AML-193 (cell line): Measurements from ENCODE around the gene CSDE1.
"Not testable (repeated sequence)": the region's sequence is repeated elsewhere in the genome, so short reads cannot be mapped to it uniquely, and the experiment has no call there.

ENCODE experiments used
- DNase-seq, 2 experiments: peaks; one replicate each; lab custom pipeline; 2025; lab: John Stamatoyannopoulos, UW

The CSDE1 gene

DNA sequence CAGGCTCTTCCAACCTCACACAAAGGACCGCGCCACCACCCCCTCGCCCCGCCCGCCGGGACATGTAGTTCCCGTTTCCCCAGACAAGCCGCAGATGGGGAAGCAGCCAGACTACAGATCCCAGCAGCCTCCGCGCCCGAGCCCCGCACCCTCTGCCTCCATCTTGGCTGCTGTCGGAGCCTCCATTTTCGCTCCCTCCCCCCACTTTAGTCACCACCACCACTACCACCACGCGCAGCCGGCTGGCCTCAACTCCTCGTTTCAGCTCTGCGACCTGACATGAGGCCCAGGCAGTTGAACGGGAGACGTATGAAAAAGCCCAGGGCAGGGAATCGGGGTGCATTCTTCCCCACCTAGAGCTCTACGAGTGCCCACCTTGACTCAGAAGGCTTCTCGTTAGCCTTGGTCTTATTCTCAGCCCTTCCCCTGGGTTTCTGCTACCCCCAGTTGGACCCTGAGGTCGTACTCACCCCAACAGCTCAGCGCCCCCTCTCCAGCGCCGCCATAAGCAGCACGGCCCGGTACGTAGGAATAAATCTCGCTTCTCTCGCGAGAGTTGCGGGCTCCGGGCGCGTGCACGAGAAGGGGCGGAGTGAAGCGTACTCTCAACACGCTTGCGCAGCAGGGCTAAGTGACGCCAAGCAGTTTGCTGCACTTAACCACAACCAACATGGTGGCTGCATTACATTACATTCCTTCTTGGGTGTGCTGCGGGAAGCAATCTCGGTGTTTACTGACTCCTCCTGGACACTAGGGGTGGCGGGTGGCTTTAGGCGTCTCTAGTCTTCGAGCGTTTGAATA is at the start of gene CSDE1:
Gene CSDE1 (minus strand): TSS at position 530 of the 801 bp plus-strand sequence. CDS start 18,094 bp downstream, outside the sequence.
- peak; percentile 88 to 96 for DNase-seq

DNA sequence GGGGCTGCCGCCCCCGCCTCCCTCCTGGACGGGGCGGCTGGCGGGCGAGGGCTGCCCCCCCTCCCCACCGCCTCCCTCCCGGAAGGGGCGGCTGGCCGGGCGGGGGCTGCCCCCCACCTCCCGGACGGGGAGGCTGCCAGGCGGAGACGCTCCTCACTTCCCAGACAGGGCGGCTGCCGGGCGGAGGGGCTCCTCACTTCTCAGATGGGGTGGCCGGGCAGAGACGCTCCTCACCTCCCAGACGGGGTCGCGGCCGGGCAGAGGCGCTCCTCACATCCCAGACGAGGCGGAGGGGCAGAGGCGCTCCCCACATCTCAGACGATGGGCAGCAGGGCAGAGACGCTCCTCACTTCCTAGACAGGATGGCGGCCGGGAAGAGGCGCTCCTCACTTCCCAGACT is 46.7 kb upstream of the CSDE1 start:
- not testable (repeated sequence) for DNase-seq

DNA sequence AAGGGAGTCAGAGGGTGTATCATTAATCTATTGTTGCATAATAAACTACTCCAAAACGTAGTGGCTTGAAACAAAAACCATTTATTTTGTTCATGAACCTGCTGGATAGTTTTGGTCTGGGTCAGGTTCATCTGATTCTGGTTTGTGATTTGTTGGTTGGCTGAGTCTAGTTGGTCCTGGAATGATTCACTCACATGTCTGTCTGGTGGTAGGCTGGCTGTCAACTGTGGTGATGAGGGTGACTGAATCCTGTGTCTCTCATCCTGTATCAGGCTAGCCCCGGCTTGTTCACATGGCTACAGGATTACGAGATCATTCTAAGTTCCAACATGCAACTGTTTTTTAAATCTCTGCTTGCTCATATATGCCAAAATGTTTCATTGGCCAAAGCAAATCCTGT is 45.2 kb upstream of the CSDE1 start:
- DNase-seq: no peak

DNA sequence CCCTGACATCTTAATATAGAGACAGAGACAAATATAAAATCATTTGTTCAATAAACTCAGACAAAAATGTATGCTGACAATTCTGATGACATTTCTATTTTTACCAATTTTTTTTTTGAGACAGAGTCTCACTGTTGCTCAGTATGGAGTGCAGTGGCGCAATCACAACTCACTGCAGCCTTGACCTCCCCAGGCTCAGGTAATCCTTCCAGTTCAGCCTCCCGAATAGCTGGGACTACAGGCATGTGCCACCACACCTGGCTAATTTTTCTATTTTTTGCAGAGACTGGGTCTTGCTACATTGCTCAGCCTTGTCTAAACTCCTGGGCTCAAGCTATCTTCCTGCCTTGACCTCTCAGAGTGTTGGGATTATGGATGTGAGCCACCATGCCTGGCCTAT is 36.3 kb upstream of the CSDE1 start:
- no peak for DNase-seq

DNA sequence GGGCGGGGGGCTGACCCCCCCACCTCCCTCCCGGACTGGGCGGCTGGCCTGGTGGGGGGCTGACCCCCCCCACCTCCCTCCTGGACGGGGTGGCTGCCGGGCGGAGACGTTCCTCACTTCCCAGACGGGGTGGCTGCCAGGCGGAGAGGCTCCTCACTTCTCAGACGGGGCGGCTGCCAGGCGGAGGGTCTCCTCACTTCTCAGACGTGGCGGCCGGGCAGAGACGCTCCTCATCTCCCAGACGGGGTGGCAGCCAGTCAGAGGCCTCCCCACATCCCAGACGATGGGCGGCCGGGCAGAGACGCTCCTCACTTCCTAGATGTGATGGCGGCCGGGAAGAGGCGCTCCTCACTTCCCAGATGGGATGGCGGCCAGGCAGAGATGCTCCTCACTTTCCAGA is 32.8 kb upstream of the CSDE1 start:
- not testable (repeated sequence) for DNase-seq

DNA sequence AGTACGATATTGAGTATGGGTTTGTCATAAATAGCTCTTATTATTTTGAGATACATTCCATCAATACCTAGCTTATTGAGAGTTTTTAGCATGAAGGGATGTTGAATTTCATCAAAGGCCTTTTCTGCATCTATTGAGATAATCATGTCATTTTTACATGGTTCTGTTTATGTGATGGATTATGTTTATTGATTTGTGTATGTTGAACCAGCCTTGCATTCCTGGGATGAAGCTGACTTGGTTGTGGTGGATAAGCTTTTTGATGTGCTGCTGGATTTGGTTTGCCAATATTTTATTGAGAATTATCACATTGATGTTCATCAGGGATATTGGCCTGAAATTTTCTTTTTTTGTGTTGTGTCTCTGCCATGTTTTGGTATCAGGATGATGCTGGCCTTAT is 28.7 kb upstream of the CSDE1 start:
- not testable (repeated sequence) for DNase-seq

DNA sequence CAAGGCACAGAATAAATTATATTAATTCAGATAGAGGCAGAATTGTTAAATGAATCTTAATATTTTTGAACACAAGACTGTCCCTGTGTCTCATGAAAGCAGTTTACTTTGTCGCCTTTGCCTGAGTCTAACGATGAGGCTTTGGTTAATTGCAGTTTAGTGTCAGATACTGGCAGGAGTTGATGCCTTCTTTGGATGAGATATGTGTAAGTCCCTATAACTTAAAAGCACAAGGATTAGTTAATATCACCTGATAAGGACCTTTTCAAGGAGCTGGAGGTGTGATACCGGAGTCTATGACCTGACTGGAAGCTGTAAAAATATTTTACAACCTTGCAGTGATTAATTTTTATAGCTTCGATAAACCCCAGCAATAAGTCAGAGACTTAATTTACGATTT is 24.7 kb upstream of the CSDE1 start:
- DNase-seq: no peak

DNA sequence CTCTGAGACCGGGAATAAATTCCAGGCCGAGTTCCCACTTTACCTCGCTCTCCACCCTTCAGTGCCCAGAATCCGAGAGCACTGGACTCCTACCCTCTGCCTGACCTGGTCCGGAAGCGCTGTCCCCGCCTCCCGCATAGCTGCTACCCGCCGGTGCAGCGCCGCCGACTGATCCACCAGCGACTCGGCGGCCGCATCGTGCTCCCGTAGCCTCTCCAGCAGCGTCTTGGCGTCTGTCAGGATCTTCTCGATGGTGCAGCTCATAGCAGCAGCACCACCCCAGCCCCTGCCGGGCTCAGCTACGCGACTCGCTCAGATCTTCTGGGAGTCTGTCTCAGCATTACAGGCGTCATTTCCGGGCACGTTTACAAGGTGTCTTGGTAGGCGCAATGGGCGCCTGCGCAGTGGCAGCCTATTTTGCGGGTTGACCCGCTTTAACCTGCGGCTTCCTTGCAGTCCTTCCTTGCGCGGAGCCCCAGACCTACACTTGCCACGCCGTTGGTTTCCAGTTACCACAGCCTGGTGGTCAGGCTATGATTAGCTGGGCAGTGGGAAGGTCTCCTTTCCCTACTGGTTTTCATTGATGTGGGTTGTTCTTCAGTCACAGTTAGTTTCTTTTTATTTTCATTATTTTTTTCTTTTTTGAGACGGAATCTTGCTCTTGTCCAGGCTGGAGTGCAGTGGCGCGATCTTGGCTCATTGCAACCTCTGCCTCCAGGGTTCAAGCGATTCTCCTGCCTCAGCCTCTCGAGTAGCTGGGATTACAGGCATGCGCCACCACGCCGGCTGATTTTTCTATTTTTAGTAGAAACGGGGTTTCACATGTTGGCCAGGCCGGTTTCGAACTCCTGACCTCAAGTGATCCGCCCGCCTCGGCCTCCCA is 22.8 kb upstream of the CSDE1 start, which contains the start of gene SIKE1:
Gene SIKE1 (minus strand): TSS at position 342 of the 883 bp plus-strand sequence. CDS start 78 bp downstream, at position 264.
- peak; percentile 90 to 93 for DNase-seq

DNA sequence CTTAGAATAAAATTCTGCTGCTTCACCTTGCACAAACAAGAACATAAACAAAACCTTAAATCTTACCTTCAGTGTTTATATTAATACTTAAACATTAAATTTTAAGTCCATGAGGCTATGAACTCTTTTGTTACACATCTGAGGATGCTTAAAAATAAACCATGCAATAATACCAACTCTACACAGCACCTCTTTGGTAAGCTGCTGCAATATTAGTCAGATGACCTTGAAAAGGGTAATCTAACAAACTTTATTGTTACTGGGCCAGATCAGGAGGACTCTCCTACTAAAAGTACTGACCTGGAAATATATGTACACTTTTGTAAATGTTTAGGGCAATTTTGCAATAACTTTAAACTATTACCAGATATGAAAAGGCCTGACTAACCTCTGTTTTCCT is 21.9 kb upstream of the CSDE1 start:
- DNase-seq: no peak

DNA sequence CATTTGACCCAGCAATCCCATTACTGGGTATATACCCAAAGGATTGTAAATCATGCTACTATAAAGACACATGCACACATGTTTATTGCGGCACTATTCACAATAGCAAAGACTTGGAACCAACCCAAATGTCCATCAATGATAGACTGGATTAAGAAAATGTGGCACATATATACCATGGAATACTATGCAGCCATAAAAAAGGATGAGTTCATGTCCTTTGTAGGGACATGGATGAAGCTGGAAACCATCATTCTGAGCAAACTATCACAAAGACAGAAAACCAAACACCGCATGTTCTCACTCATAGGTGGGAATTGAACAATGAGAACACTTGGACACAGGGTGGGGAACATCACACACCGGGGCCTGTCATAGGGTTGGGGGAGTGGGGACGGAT is 18.9 kb upstream of the CSDE1 start:
- DNase-seq: not testable (repeated sequence)

DNA sequence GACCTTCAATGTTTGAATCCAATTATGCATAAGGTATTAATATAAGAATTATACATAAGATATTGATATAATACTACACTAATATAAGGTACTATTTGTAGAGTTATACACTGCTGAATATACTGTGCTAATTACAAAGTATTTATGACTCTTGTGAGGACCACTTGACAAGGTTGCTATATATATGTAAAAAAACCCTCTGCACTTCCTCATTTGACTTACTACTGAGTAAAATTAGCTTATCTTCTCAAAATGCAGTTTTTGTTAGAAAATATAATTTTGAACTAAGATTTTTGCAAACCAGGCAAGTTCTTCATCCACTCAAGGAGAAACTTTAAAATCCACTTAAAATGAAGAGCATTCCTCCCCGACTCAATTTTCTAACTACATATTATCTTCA is 14.2 kb upstream of the CSDE1 start:
- DNase-seq: peak in 1 of 2 experiments; percentile 2

DNA sequence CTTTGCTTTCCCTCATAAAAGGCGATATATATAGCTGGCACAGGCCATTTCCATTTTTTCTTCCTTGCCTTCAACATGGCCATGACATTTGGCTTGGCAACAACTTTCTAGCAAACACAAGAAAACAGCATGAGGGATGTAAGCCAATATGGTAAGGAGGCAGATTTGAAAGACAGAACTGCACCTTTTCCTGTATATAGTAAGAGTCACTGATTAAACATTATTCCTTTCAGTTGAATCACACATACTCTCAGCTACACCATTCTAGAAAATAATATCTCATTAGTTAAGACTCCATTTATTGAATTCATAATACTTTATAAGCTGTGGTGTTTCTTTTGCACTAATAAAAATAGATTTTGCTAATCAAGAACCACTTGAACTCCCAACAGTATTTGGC is 13.2 kb upstream of the CSDE1 start:
- DNase-seq: no peak

DNA sequence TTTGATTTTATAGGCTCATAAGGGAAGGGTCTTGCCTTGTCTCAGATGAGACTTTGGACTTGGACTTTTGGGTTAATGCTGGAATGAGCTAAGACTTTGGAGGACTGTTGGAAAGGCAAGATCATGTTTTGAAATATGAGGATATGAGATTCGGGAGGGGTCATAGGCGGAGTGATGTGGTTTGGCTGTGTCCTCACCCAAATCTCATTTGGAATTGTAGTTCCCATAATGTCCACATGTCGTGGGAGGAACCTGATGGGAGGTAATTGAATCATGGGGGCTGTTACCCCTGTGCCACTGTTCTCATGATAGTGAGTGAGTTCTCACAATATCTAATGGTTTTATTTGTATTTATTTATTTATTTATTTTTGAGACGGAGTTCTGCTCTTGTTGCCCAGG is 6.9 kb upstream of the CSDE1 start:
- DNase-seq: no peak

DNA sequence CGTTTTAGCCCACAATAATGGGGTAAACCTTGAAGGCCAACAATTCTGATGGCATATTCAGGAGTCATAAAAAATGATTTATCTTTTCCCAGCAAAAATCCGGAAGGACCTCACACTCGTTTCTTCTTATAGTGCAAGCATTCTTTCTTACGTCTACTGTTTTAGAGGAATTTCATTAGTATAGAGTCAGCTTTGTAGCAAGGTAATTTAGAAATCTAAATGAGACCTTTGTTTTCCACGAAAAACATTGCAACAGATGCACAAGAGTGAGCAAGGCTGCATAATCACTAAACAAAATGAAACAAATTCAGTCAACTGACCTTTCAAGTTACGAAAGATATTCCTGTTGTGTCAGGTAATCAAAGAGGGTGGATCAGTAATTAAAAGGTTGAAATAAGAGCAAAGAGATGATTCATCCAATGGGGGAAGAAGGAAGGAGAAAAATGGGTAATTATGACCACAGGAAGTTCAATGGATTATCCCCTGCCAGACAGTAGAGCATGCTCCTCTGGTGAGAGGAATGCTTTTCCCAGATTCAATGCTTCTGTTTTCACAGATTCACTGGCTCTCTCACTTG is 560 bp upstream of the CSDE1 start:
- peak; percentile 13 for DNase-seq

DNA sequence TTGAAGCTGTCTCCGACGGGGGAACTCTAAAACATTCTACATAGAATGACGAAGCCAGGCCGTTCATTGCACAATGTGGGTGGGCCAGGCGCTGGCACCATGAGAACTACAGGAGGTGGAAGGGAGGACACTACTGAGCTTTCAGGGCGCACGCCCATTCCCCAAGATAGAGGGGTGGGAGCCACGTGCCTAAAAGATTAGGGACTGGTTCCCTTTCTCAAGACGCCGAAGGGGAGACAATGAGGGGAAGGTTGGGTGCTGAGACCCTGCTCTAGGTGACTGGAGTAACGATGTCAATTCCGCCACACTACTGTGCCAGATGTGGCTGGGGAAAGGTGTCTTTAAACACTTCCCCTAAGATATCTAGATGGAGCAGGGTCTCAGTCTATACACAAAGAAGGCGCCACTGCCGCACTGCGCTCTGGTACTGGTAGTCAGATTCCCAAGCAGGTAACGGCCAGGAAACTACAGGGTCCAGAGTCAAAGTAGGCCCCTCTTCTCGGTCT is 782 bp downstream of the CSDE1 start:
- peak in 1 of 2 experiments; percentile 24 for DNase-seq

DNA sequence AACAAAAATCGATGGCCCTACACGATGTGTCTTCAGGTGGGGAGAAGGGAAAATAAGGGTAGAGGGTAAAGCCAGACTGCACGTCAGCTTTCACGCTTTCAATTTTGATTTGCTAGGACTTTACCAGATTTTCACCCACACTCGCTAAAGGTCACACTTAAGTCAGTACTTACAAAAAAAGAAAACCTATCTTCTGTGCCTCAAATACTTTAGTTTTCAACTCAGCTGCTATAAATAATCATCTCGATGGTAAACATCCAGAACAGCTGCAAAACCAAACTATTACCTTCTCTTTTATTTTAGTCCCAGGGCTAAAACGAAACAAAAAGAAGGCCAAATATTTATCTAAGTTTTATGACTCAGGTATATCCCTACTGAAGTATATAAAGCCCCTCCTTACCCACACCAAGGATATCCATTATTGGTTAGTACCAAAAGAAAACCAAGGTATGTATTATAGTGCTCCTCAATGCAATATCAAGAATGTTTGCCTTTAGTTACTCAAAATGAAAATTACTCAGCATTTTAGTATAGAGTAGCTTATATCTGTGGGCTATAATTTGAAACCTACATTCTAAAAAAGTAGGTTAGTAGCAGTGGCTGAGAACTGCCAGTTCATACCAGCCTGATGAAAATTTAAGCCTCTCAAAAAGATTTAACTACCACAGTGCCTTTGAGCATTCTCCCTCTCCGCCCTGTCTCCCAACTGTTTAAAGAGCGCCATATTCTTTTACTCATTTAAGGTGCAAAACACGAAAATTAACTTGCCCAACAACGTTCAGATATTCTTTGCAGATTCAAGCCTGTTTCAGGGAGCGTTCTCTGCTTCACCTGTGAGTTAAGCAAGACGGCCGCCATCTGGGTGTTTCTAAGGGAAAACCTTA is 1.5 kb downstream of the CSDE1 start:
- DNase-seq: no peak

DNA sequence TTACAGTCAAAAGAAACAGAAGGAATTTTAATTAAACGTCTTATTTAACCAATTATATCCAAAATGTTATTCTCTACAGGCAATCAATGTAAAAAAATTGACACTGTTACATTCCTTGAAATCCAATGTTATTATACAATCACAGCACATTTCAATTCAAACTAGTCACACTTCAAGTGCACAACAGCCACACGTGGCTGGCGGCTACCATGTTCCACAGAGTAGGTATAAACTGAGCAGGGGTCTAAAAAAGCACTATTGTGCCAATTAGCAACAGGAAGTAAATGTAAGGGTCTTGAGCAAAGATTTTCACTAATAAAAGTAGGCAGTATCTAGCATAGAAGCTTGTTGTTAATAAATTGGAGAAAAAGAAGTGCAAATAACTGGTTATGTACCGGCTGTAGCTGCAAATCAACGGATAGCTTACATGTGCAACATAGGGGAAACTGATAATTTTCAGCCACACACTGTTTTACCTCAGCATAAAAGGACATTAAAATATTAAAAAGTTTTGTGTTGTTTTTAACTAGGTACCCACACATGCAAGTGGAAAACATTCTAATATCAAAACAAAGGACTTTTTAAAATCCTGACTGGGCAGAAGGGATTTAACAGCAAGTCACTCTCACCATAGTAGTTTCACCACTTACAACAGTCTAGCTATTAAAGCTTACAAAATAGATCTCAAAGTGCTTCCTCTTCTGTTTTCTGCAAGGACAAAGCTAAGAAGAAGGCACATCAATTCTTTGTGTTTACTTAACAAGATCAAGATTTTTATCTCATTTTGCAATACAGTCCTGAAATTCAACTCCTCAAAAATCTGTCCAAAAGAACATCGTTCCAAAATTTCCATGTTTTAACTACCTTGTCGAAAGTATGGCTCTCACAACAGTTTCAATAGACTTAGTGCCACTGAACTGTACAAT is 2.5 kb downstream of the CSDE1 start:
- DNase-seq: peak; percentile 68 to 71

DNA sequence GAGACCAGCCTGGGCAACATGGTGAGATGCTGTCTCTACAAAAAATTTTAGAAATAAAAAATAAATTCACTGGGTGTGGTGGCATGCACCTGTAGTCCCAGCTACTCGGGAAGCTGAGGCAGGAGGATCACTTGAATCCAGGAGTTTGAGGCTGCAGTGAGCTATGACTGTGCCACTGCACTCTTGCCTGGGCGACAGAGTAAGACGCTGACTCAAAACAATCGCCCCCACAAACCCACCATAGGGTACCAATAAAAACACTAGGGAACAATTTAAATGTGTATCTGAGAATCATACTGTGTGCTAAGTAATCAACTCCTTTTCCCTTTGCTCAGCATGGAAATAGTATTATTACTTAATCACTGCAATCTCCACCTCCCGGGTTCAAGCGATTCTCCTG is 4.1 kb downstream of the CSDE1 start:
- DNase-seq: not testable (repeated sequence)

DNA sequence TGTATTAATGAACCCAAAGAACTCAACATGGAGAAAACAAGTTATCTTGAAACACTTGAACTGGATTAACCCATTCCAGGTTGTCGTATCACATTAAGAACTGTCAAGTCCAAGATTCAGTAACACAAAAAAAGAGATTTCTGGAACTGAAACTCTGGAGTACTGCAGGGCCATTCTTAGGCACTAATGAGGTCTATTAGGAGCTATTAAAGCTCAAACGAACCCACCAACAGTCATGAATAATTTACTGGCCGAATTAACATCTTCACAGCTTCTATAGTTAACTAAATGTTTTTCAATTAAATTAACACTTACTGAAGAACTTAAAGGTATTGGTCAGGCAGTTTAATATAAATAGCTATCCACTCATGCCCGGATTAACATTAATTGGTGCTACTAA is 4.6 kb downstream of the CSDE1 start:
- no peak for DNase-seq

DNA sequence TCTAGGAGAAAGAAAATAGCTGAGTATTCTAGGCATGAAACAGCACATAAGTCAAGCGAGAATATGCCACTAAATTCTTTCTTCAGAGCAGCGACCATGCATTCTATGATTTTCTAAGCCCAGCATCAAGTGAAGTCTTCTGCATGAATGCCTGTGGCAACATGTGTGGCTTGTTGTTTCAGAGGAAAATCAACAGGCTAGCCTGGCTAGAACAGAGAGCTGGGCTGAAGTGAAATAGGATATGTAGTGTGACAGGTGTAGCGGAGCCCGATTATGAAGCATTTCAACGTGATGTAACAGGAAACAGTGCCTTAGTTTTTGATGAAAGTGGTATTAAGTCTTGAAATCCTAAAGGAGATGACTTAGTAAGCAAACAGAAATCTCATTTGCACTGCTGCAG is 7.0 kb downstream of the CSDE1 start:
- DNase-seq: no peak
